A549 (cell line): Measurements from ENCODE around the gene MPP2.

Source experiments
- CHD2 ChIP-seq: fragments of 150-350 bp; IDR thresholded peaks from 2 replicates; pipeline ENCODE4 v1.6.1; 2014; ENCODE audit warnings: low read length; ENCODE audit not compliant: partially characterized antibody
- EHMT2 ChIP-seq: fragments of 200-600 bp; sonication (generic); IDR thresholded peaks from 2 replicates; pipeline ENCODE4 v1.6.1; 2016; ENCODE audit warnings: antibody characterized with exemption, low read depth, mild to moderate bottlenecking, moderate library complexity
- POLR2A ChIP-seq: IDR thresholded peaks from 2 replicates; pipeline ENCODE4 v1.6.1; 2012; ENCODE audit warnings: mild to moderate bottlenecking, low read length
- TF ChIP-seq, protein P1 (sequence below): fragments of >200 bp; sonication (Bioruptor Twin); formaldehyde crosslinking; IDR thresholded peaks from 3 replicates; pipeline ENCODE4 v1.5.1; 2016
- TF ChIP-seq, protein P2 (sequence below): fragments of 150-350 bp; IDR thresholded peaks from 2 replicates; pipeline ENCODE4 v1.6.1; 2014; ENCODE audit warnings: low read depth, mild to moderate bottlenecking, low read length

DNA sequence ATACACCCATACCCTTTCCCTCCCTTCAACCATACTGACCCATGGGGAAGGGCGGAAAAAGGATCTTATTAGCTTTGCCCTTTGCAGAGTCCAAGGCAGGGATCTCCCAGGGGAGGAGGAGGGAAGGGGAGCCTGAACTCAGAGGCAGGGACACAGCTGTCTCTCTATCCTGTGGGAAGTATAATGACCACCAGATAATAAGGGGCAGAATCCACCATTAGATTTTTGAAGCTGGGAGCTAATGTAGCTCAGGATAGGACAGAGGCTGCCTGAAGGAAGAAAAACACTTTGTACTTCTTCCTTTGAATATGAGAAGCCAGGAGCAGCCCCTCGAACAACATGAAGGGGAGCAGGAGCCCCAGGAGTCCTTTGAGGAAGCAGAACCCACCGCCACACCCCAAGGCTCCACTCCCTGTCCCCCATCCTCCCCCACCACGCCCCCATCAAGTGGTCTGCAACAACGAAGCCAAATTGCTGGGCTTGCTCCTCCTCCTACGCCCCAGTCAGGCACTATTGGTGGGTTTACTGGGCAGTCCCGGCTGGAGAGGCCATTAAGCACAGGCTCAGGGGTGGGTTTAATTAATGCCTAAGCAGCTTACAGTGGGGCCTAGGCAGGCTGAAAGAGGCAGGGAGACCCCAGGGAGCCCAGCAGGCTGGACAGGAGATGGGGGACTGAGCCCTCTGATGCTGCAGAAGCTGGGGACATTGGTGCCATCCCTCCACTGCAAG, 5.3 kb downstream of the MPP2 start:
- TF ChIP-seq, protein P1, sequence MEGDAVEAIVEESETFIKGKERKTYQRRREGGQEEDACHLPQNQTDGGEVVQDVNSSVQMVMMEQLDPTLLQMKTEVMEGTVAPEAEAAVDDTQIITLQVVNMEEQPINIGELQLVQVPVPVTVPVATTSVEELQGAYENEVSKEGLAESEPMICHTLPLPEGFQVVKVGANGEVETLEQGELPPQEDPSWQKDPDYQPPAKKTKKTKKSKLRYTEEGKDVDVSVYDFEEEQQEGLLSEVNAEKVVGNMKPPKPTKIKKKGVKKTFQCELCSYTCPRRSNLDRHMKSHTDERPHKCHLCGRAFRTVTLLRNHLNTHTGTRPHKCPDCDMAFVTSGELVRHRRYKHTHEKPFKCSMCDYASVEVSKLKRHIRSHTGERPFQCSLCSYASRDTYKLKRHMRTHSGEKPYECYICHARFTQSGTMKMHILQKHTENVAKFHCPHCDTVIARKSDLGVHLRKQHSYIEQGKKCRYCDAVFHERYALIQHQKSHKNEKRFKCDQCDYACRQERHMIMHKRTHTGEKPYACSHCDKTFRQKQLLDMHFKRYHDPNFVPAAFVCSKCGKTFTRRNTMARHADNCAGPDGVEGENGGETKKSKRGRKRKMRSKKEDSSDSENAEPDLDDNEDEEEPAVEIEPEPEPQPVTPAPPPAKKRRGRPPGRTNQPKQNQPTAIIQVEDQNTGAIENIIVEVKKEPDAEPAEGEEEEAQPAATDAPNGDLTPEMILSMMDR: no peak
- TF ChIP-seq, protein P2, sequence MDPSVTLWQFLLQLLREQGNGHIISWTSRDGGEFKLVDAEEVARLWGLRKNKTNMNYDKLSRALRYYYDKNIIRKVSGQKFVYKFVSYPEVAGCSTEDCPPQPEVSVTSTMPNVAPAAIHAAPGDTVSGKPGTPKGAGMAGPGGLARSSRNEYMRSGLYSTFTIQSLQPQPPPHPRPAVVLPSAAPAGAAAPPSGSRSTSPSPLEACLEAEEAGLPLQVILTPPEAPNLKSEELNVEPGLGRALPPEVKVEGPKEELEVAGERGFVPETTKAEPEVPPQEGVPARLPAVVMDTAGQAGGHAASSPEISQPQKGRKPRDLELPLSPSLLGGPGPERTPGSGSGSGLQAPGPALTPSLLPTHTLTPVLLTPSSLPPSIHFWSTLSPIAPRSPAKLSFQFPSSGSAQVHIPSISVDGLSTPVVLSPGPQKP: no peak
- TF ChIP-seq EHMT2 (no peak), CHD2 (no peak), POLR2A (no peak)
